Ascending aorta (tissue), 2 donors: Measurements from ENCODE around the gene AGBL3. TPM values are rescaled to one million over a fixed set of nuclear protein-coding genes. Genes with fewer than 3 reads are reported as not detected.

Experiments
- DNase-seq, 2 donors: peaks; one replicate each; pipeline ENCODE4 v3.0.0-alpha.2; 2019; ENCODE audit warnings: low spot score in 2 of 2
- H3K27ac ChIP-seq, 2 donors: fragments of 200-600 bp; sonication (generic); one replicate each; pipeline ENCODE4 v1.5.1; 2016 to 2017; ENCODE audit warnings: mild to moderate bottlenecking in 1 of 2
- H3K27me3 ChIP-seq: fragments of 200-600 bp; sonication (generic); one replicate; pipeline ENCODE4 v1.5.1; 2017
- H3K36me3 ChIP-seq, 2 donors: fragments of 200-600 bp; sonication (generic); one replicate each; pipeline ENCODE4 v1.5.1; 2016
- H3K4me1 ChIP-seq, 2 donors: fragments of 200-600 bp; sonication (generic); one replicate each; pipeline ENCODE4 v1.5.1; 2016 to 2017; ENCODE audit warnings: mild to moderate bottlenecking in 1 of 2
- H3K4me3 ChIP-seq, 2 donors: fragments of 200-600 bp; sonication (generic); one replicate each; pipeline ENCODE4 v1.5.1; 2016 to 2017; ENCODE audit warnings: mild to moderate bottlenecking in 1 of 2
- H3K9me3 ChIP-seq, 2 donors: fragments of 200-600 bp; sonication (generic); one replicate each; pipeline ENCODE4 v1.5.1; 2016
- CTCF ChIP-seq, 3 experiments: fragments of 200-600 bp in 2 of 3; fragments of 450-650 bp in 1 of 3; sonication (generic) in 2 of 3; IDR thresholded peaks; one replicate each; pipeline ENCODE4 v1.5.1; 2016 to 2019; ENCODE audit warnings: antibody characterized with exemption in 3 of 3, mild to moderate bottlenecking in 1 of 3, moderate library complexity in 1 of 3
- intact Hi-C: fragments of 100-400 bp; cut with DNase I; formaldehyde crosslinking; loops from one replicate; pipeline ENCODE4 v1.15.1; 2023
- total RNA-seq: library from RNA; depleted of rRNA; stranded (reverse); fragments of >200 nt; gene quantifications from one replicate; pipeline ENCODE4 v1.1.0, GENCODE V29; 2016

Gene AGBL3
- total RNA-seq, 1 donor from 2014 or later: 2.8 TPM

- Histone ChIP-seq H3K27ac (peak overlapping the region; percentile 66 to 94), H3K27me3 (no peaks in the 10 kb centered on the region), H3K36me3 (no peaks in the 10 kb centered on the region), H3K4me3 (peak overlapping the region in 1 of 2 donors; percentile 63), H3K4me1 (peaks cover 4 to 24% of the 10 kb centered on the region in 2 donors), H3K9me3 (peaks cover 0 to 12% of the 10 kb centered on the region in 2 donors)
- no peak for TF ChIP-seq CTCF (IDR thresholded peaks at IDR 0.05)
- intact Hi-C loops: no loop called here
- no peak for DNase-seq
Measured at GRCh38 chr7:135151132-135151531, 164.8 kb downstream of the AGBL3 start.

- H3K9me3 ChIP-seq: peaks cover 0 to 16% of the 10 kb centered on the region in 2 donors
- H3K27ac ChIP-seq: peak overlapping the region; percentile 66 to 94
- no peak overlapping the region for H3K4me3 ChIP-seq
- no peak for DNase-seq
- TF ChIP-seq CTCF (IDR thresholded peaks at IDR 0.05): no peak
- H3K4me1 ChIP-seq: peaks cover 4 to 20% of the 10 kb centered on the region in 2 donors
- no peaks in the 10 kb centered on the region for H3K27me3 ChIP-seq
- H3K36me3 ChIP-seq: no peaks in the 10 kb centered on the region
- intact Hi-C loops: no loop called here
Measured at GRCh38 chr7:135151533-135151932, 165.2 kb downstream of the AGBL3 start.

- TF ChIP-seq CTCF (IDR thresholded peaks at IDR 0.05): no peak
- intact Hi-C loops: no loop called here
- DNase-seq: no peak
- Histone ChIP-seq H3K36me3 (no peaks in the 10 kb centered on the region), H3K4me1 (peaks cover 0 to 14% of the 10 kb centered on the region in 2 donors), H3K27ac (peak overlapping the region in 1 of 2 donors; percentile 29), H3K4me3 (no peak overlapping the region), H3K9me3 (peaks cover 0 to 20% of the 10 kb centered on the region in 2 donors), H3K27me3 (no peaks in the 10 kb centered on the region)
Measured at GRCh38 chr7:135152442-135152841, 166.1 kb downstream of the AGBL3 start.

- H3K27me3 ChIP-seq: no peaks in the 10 kb centered on the region
- H3K36me3 ChIP-seq: no peaks in the 10 kb centered on the region
- H3K9me3 ChIP-seq: peaks cover 0 to 20% of the 10 kb centered on the region in 2 donors
- no peak for DNase-seq
- no peak overlapping the region for H3K27ac ChIP-seq
- H3K4me3 ChIP-seq: no peak overlapping the region
- H3K4me1 ChIP-seq: peaks cover 4 to 28% of the 10 kb centered on the region in 2 donors
- TF ChIP-seq CTCF (IDR thresholded peaks at IDR 0.05): no peak
- intact Hi-C loops: no loop called here
Measured at GRCh38 chr7:135154734-135155133, 168.4 kb downstream of the AGBL3 start.

- Histone ChIP-seq H3K36me3 (no peaks in the 10 kb centered on the region), H3K4me3 (no peak overlapping the region), H3K27ac (no peak overlapping the region), H3K9me3 (peaks cover 0 to 20% of the 10 kb centered on the region in 2 donors), H3K4me1 (peaks cover 9 to 31% of the 10 kb centered on the region in 2 donors), H3K27me3 (no peaks in the 10 kb centered on the region)
- no peak for TF ChIP-seq CTCF (IDR thresholded peaks at IDR 0.05)
- no peak for DNase-seq
- intact Hi-C loops: no loop called here
Measured at GRCh38 chr7:135156290-135156689, 170.0 kb downstream of the AGBL3 start.

- DNase-seq: no peak
- no peaks in the 10 kb centered on the region for H3K27me3 ChIP-seq
- H3K27ac ChIP-seq: peak overlapping the region; percentile 65 to 73
- no peak overlapping the region for H3K4me3 ChIP-seq
- no peaks in the 10 kb centered on the region for H3K36me3 ChIP-seq
- TF ChIP-seq CTCF (IDR thresholded peaks at IDR 0.05): no peak
- peaks cover 9 to 31% of the 10 kb centered on the region in 2 donors for H3K4me1 ChIP-seq
- peaks cover 0 to 20% of the 10 kb centered on the region in 2 donors for H3K9me3 ChIP-seq
- intact Hi-C loops: no loop called here
Measured at GRCh38 chr7:135158141-135158655, 171.9 kb downstream of the AGBL3 start.
